ENCODE results near the gene CDK9.
"Not testable (repeated sequence)": the region's sequence is repeated elsewhere in the genome, so short reads cannot be mapped to it uniquely, and the experiment has no call there.

Gene CDK9

DNA sequence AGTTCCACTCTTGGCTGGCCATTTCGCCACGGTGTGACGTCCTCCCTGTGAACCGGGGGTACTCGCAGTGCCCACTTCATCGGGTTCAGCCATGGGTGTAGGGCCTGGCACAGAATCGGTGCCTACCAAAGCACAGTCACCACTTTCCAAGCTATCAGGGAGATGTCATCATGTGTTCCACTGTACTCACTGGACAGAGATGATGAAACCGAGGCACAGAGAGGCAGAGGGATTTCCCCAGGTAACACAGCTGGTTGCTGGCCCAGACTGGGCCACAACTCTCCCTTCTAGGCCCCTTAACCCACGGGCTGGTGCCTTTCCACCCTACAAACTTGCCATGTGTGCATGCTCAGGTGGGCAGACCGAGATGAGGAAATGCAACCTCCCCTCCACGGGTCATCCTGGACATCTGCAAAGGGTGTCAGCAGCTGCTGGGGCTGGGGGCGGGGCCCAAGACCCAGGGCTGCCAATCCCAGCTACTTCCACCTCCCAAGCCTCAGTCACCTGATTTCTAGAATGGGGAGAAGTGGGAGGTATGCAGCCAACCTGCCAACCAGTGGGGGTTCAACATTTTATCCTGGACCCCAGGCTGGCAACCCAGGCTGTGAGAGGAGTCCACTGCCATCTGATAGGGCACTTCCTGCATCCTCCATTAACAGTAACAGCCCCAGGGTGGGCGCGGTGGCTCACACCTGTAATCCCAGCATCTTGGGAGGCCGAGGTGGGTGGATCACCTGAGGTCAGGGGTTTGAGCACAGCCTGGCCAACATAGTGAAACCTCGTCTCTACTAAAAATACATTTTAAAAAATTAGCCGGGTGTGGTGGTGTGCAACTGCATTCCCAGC is 6.5 kb upstream of the CDK9 start:
- TF ChIP-seq, protein P1, sequence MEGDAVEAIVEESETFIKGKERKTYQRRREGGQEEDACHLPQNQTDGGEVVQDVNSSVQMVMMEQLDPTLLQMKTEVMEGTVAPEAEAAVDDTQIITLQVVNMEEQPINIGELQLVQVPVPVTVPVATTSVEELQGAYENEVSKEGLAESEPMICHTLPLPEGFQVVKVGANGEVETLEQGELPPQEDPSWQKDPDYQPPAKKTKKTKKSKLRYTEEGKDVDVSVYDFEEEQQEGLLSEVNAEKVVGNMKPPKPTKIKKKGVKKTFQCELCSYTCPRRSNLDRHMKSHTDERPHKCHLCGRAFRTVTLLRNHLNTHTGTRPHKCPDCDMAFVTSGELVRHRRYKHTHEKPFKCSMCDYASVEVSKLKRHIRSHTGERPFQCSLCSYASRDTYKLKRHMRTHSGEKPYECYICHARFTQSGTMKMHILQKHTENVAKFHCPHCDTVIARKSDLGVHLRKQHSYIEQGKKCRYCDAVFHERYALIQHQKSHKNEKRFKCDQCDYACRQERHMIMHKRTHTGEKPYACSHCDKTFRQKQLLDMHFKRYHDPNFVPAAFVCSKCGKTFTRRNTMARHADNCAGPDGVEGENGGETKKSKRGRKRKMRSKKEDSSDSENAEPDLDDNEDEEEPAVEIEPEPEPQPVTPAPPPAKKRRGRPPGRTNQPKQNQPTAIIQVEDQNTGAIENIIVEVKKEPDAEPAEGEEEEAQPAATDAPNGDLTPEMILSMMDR (IDR thresholded peaks at IDR 0.05; ENCODE audit: low read length, missing control alignments), result no peak
- no peak overlapping the region for H3K4me3 ChIP-seq (replicated peaks; ENCODE audit: low read depth, low read length)
- DNase-seq (ENCODE audit: low read depth), result peak; percentile 45

DNA sequence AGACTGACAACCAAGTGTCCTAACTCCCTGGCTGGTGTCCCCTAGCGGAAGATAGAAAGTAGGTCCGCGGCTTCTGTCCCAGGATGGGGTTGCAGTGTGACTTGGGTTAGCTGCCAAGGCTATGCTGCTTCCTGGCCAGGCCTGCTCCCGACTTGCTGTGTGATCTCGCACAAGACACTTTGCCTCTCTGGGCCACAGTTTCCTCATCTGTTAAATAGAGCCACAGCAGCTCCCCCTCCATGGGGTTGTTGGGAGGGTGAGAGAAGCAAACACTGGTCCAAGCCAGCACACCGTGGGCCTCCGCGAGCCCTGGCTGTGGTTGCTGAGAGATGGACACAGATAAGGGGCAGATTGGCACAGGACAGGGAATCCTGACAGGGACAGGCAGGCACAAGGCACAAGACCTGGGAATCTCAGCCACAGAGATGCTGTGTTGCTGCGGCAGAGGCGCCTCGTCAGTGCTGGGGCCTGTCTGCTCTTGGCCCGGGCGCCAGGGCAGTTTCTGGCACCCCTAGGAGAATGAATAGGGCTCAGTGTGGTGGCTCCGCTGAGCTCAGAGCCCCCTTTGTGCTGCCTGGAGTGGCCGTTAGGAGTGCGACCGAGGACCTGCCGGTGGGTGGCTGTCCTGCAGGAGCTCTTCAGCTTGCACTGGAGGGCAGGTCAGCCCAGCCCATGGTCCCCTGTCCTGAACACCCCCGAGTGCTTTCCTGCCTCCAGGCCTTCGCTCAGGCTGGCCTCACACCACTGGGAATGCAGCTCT is 5.5 kb upstream of the CDK9 start:
- TF ChIP-seq, protein P1 (IDR thresholded peaks at IDR 0.05; ENCODE audit: low read length, missing control alignments), result no peak
- H3K4me3 ChIP-seq (replicated peaks; ENCODE audit: low read depth, low read length), result no peak overlapping the region
- no peak for DNase-seq (ENCODE audit: low read depth)

DNA sequence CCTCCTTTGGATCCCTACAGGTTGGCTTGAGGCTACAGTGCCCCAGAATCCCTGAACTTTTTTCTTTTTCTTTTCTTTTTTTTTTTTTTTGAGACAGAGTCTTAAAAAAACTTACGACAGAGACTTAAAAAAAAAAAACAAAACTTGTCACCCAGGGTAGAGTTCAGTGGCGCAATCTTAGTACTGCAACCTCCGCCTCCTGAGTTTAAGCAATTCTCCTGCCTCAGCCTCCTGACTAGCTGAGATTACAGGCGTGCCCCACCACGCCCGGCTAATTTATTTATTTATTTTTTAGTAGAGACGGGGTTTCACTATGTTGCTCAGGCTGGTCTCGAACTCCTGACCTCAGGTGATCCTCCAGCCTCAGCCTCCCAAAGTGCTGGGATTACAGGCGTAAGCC is 4.9 kb upstream of the CDK9 start:
- not testable (repeated sequence) for DNase-seq (ENCODE audit: low read depth); H3K4me3 ChIP-seq (replicated peaks; ENCODE audit: low read depth, low read length)

DNA sequence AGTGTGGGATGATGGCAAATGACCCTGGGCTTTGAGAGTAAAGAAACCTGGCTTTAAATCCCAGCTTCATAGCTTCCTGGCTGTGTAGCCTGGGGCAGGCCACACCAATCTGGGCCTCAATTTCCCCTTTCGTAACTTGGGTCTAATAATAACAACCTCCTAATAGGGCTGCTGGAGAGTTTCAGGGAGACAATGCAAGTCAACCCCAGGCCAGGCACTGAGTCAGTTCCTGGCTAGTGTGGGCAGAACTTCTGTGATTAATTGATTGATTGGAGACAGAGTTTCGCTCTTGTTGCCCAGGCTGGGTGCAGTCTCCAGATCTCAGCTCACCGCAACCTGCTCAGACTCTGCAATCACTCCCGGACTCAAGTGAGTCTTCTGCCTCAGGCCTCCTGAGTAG is 4.0 kb upstream of the CDK9 start:
- TF ChIP-seq, protein P1 (IDR thresholded peaks at IDR 0.05; ENCODE audit: low read length, missing control alignments), result no peak
- DNase-seq (ENCODE audit: low read depth), result no peak
- no peak overlapping the region for H3K4me3 ChIP-seq (replicated peaks; ENCODE audit: low read depth, low read length)

DNA sequence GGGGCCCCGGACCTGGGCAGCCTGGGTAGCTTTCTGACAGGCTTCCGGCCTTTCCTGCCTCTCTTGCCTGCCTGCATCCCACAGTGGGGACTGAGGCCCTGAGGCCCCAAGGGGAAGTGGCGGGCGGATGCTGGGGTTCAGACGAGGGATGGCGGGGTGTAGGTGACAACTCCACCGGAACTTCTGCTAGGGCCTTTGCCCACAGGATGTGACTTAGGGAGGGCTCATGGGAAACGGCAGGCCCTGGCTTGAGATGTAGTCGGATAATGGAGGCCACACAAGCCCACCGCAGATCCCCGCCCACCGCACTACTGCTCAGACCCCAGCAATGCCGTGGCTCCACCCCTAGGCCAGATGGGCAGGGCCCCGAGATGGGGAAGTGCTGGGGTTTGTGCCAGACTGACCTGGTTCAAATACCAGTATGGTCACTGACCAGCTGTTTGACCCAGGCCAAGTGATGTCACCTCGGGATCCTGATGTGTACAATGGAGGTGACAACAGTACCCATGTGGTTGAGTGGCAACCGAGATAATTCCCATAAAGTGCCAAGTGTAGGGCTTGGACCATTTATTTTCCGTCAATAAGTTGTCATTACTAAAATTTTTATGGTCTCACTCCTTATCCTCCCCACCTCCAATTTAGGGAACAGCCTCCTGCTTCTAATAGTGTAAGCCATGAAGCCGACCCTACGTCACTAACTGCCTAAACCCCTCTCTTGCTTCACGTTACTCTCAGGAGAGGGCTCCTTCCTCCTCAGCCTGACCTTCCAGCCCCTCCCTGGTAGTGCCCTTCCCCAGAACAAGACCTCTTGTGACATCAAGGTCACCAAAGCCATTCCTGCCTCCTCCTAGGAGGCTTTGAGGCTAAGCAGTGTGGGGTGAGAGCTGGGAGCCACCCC is 2.5 kb upstream of the CDK9 start:
- H3K4me3 ChIP-seq (replicated peaks; ENCODE audit: low read depth, low read length), result no peak overlapping the region
- DNase-seq (ENCODE audit: low read depth), result no peak
- TF ChIP-seq, protein P1 (IDR thresholded peaks at IDR 0.05; ENCODE audit: low read length, missing control alignments), result no peak

DNA sequence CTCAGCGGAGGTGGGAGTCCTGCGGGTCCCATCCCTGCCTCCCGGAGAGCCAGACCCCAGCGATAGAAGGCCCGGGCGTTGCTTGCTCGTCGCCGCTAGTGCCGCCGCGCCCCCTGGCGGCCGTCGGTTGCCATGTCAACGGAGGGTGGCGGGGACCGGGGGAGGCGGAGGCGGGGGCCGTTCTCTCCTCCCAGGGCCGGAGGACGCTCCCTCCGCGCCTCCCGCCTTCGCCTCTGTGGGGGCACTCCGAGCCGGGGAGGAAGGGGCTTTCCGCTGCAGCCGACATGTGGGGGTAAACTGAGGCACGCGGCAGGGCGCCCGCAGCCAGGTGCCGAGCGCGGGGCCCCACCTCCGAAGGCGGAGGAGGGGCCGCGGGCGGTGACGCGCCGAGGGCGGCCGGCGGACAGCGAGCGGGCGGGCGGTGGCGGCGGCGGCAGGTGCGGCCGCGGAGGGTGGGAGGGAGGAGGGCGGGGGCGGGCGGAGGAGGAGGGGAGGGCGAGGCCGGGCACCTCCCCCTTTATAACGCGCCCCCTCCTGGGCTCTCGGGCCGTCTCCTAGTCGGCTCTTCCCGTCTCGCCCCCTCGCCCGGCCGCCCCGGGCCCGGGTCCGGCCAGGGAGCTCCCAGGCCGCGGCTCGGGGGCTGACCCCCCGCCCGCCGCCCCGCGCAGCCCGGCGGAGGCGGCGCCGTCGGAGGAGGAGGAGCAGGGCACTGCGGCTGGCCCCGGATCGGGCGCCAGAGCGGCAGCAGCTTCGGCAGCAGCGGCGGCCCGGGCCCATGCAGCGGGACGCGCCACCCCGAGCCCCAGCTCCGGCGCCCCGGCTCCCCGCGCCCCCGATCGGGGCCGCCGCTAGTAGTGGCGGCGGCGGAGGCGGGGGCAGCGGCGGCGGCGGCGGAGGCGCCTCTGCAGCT is 556 bp upstream of the CDK9 start:
- TF ChIP-seq, protein P1 (IDR thresholded peaks at IDR 0.05; ENCODE audit: low read length, missing control alignments), result peak; percentile 47
- peak; percentile 82 for DNase-seq (ENCODE audit: low read depth)
- peak overlapping the region; percentile 91 for H3K4me3 ChIP-seq (replicated peaks; ENCODE audit: low read depth, low read length)

All from fibroblast of pulmonary artery (primary cell).